GM12878 (cell line): ENCODE data around the gene KLHL20. TPM values are rescaled to one million over a fixed set of nuclear protein-coding genes. Genes with fewer than 3 reads are reported as not detected.
"Not testable (repeated sequence)": the region's sequence is repeated elsewhere in the genome, so short reads cannot be mapped to it uniquely, and the experiment has no call there.

Experiments used
- ATAC-seq: fragments of 200-7000 bp; cut with Tn5 transposase; 3 replicates; pipeline ENCODE4 v1.9.1; 2020; ENCODE audit warnings: mild to moderate bottlenecking, moderate library complexity
- BruUV-seq: library from RNA; stranded (reverse); fragments of 400-500 nt; replicated peaks from 2 replicates; lab custom pipeline; 2021; lab: Mats Ljungman, UMichigan
- CTCF ChIA-PET: fragments of 300-600 bp; sonication (Branson Sonifier 250); formaldehyde crosslinking; extraction: SDS; loops from one replicate; lab custom pipeline; 2021; ENCODE audit warnings: inconsistent platforms; lab: Yijun Ruan, JAX
- POLR2A ChIA-PET: fragments of 350-600 bp; formaldehyde crosslinking; extraction: SDS; loops from one replicate; lab custom pipeline; 2021; ENCODE audit warnings: inconsistent platforms; lab: Charles Lee
- RAD21 ChIA-PET: fragments of 300-600 bp; sonication (Branson Sonifier 250); formaldehyde crosslinking; loops from one replicate; lab custom pipeline; 2023; ENCODE audit warnings: antibody characterized with exemption; ENCODE audit not compliant: unreplicated experiment; lab: Charles Lee
- SMC1A ChIA-PET: fragments of 300-600 bp; sonication (Branson Sonifier 250); formaldehyde crosslinking; loops from one replicate; lab custom pipeline; 2023; ENCODE audit not compliant: unreplicated experiment, uncharacterized antibody; lab: Charles Lee
- DNase-seq: peaks from one replicate; pipeline ENCODE4 v3.0.0-alpha.2; 2011; ENCODE audit warnings: low read depth, low spot score
- FAIRE-seq: peaks from 3 replicates; lab custom pipeline; 2011; peaks lifted over from hg19 to GRCh38; lab: Jason Lieb, UNC
- H2AFZ ChIP-seq: 2 replicates; pipeline ENCODE4 v1.6.0; 2011; ENCODE audit warnings: low read depth, low read length, control low read depth; ENCODE audit not compliant: control insufficient read depth
- H3K27ac ChIP-seq: 2 replicates; pipeline ENCODE4 v1.5.1; 2011; ENCODE audit warnings: control low read depth; ENCODE audit not compliant: control insufficient read depth, insufficient read depth
- H3K27me3 ChIP-seq, 2 experiments: replicated peaks in 1 of 2; 2 replicates each; pipeline versions ENCODE4 v1.6.0 to v1.6.1; 2011; ENCODE audit warnings: low read length in 1 of 2; ENCODE audit not compliant: control insufficient read depth in 2 of 2, insufficient read depth in 2 of 2
- H3K36me3 ChIP-seq, 2 experiments: 2 replicates each; pipeline ENCODE4 v1.5.1; 2011; ENCODE audit warnings: low read length in 1 of 2; ENCODE audit not compliant: control insufficient read depth in 2 of 2, insufficient read depth in 2 of 2
- H3K4me1 ChIP-seq: 2 replicates; pipeline ENCODE4 v1.6.1; 2011; ENCODE audit warnings: mild to moderate bottlenecking, low read length, moderate library complexity, mixed read lengths; ENCODE audit not compliant: control insufficient read depth, insufficient read depth
- H3K4me2 ChIP-seq: 2 replicates; pipeline ENCODE4 v1.6.0; 2011; ENCODE audit warnings: control low read depth; ENCODE audit not compliant: control insufficient read depth, insufficient read depth
- H3K4me3 ChIP-seq: fragments of 200-600 bp; sonication (generic); 2 replicates; pipeline ENCODE4 v1.5.1; 2016
- H3K79me2 ChIP-seq: 2 replicates; pipeline ENCODE4 v1.6.0; 2011; ENCODE audit warnings: low read length; ENCODE audit not compliant: control insufficient read depth, insufficient read depth
- H3K9ac ChIP-seq: 2 replicates; pipeline ENCODE4 v1.8.0; 2011; ENCODE audit warnings: low read length, control low read depth, mixed read lengths; ENCODE audit not compliant: control insufficient read depth, insufficient read depth
- H3K9me3 ChIP-seq: replicated peaks from 3 replicates; pipeline ENCODE4 v1.5.1; 2011; ENCODE audit warnings: mild to moderate bottlenecking, low read length; ENCODE audit not compliant: control insufficient read depth, insufficient read depth
- H4K20me1 ChIP-seq: 2 replicates; pipeline ENCODE4 v1.6.0; 2011; ENCODE audit not compliant: control insufficient read depth, insufficient read depth
- WGBS: methylation state at CpG from one replicate; pipeline ENCODE4 v1.1.6; 2016; ENCODE audit warnings: low lambda C conversion rate; ENCODE audit not compliant: insufficient replicate concordance, insufficient coverage; ENCODE audit errors: missing lambda C conversion rate; 5-methylcytosine and 5-hydroxymethylcytosine counted together
- in situ Hi-C: fragments of 300-500 bp; cut with MboI; formaldehyde crosslinking; loops from 9 replicates; pipeline ENCODE4 v1.14.3; 2018; ENCODE audit warnings: mixed read lengths
- intact Hi-C: fragments of 100-400 bp; cut with micrococcal nuclease; formaldehyde crosslinking; loops from one replicate; pipeline ENCODE4 v1.14.2; 2022; ENCODE audit not compliant: unreplicated experiment
- polyA plus RNA-seq, 11 experiments: library from polyadenylated mRNA; depleted of rRNA in 4 of 11; unstranded in 6 of 11; stranded (reverse) in 5 of 11; fragments of >200 nt; fragmentation: Nextera tagmentation in 4 of 11; fragmentation: Illumina TruSeq in 1 of 11; extraction: Ambion mirVana in 4 of 11; extraction: Trizol in 1 of 11; gene quantifications; 1 replicate in 1 of 11; 2 replicates in 10 of 11; pipeline versions ENCODE4 v1.2.1 to v1.2.3, GENCODE V29; 2011 to 2016; ENCODE audit warnings: inconsistent platforms in 2 of 11, missing spikeins in 2 of 11, low read depth in 1 of 11
- total RNA-seq, 4 experiments: library from RNA; depleted of rRNA in 3 of 4; stranded (reverse); fragments of >200 nt in 3 of 4; fragmentation: Illumina TruSeq in 1 of 4; extraction: Trizol in 1 of 4; gene quantifications; 2 replicates each; pipeline versions ENCODE4 v1.2.1 to v1.2.3, GENCODE V29; 2013 to 2021

Gene KLHL20
- total and polyA plus RNA-seq, 10 of the 15 experiments (the other 5 are each of a cell fraction or from before 2014, with no cell fraction given): 3.8 to 14.0 (median 10.0) TPM

DNA sequence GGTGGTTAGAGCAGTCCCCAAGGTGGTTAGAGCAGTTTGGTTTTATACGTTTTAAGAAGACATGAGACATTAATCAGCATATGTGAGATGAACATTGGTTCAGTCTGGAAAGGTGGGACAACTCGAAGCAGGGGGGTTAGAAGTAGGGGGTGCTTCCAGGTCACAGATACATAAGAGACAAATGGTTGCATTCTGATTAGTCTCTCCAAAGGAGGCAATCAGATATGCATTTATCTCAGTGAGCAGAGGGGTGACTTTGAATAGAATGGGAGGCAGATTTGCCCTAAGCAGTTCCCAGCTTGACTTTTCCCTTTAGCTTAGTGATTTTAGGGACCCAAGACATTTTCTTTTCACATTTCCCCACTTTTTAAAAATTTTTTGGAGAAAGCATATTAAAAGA, 40.3 kb upstream of the KLHL20 start:
- H3K4me3 ChIP-seq, FAIRE-seq, H3K27me3 ChIP-seq, RAD21 ChIA-PET, H2AFZ ChIP-seq, H3K36me3 ChIP-seq, DNase-seq, in situ Hi-C loops, BruUV-seq, H3K4me2 ChIP-seq, H3K4me1 ChIP-seq, POLR2A ChIA-PET, intact Hi-C loops, ATAC-seq, H3K27ac ChIP-seq, H3K79me2 ChIP-seq, H3K9me3 ChIP-seq, H3K9ac ChIP-seq, H4K20me1 ChIP-seq: not testable (repeated sequence)
- WGBS: 0% methylated on average over 2 of the region's 2 CpGs
- CTCF ChIA-PET: interaction anchor here (0.6 to 1.0 kb wide), 2 partner anchors 32 to 560 kb away, joined by 3 to 5 read pairs; no protein-coding TSS in a partner anchor
- SMC1A ChIA-PET: interaction anchor here (0.9 kb wide), 1 partner anchor 94 kb away, joined by 3 read pairs; no protein-coding TSS in a partner anchor

DNA sequence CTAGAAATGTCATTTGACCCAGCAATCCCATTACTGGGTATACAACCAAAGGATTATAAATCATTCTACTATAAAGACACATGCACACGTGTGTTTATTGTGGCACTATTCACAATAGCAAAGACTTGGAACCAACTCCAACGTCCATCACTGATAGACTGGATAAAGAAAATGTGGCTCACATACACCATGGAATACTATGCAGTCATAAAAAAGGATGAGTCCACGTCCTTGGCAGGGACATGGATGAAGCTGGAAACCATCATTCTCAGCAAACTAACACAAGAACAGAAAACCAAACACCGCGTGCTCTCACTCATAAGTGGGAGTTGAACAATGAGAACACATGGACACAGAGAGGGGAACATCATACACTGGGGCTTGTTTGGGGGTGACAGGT, 34.6 kb upstream of the KLHL20 start:
- H3K79me2 ChIP-seq, H4K20me1 ChIP-seq, CTCF ChIA-PET, SMC1A ChIA-PET, DNase-seq, FAIRE-seq, H2AFZ ChIP-seq, BruUV-seq, H3K9ac ChIP-seq, H3K4me3 ChIP-seq, intact Hi-C loops, H3K9me3 ChIP-seq, in situ Hi-C loops, H3K4me2 ChIP-seq, H3K36me3 ChIP-seq, ATAC-seq, POLR2A ChIA-PET, H3K27me3 ChIP-seq, RAD21 ChIA-PET, H3K4me1 ChIP-seq, H3K27ac ChIP-seq: not testable (repeated sequence)
- WGBS: 60% methylated on average over 5 of the region's 5 CpGs
